ENCODE data around the gene NPLOC4.

Gene NPLOC4

DNA sequence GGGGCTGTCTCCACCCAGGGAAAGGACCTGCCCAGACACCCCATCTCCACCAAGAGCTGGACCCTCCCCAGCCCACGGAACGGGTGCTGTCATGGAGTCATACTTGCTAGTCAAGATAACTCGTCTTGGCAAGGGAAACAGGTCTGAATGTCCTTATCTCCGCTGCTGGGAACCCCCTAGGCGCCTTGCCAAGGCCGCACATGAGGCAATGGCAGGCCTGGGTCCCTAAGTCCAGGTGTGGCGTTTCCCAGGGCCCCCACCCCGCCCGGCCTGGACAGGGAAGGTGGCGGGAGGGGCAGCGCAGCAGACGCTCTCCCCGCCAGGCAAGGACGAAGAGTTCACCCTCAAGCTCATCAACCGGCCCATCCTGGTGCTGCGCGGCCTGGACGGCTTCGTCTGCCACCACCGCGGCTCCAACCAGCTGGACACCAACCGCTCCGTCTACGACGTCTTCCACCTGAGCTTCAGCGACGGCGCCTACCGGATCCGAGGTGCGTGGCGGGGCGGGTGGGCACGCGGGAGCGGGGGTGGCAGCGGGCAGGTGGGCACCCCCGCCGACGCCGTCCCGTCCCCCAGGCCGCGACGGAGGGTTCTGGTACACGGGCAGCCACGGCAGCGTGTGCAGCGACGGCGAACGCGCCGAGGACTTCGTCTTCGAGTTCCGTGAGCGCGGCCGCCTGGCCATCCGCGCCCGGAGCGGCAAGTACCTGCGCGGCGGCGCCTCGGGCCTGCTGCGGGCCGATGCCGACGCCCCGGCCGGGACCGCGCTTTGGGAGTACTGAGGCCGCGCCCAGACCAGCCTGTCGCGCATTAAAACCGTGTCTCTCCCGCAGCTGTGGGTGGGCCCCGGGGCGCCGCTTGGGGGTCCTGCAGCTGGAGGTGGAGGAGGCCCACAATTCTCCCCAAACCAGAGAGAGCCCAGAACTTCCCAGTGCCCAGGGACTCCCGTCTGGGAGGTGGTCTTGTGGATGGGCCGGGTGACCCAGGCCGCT is 100.3 kb downstream of the NPLOC4 start:
- TF ChIP-seq, protein P1, sequence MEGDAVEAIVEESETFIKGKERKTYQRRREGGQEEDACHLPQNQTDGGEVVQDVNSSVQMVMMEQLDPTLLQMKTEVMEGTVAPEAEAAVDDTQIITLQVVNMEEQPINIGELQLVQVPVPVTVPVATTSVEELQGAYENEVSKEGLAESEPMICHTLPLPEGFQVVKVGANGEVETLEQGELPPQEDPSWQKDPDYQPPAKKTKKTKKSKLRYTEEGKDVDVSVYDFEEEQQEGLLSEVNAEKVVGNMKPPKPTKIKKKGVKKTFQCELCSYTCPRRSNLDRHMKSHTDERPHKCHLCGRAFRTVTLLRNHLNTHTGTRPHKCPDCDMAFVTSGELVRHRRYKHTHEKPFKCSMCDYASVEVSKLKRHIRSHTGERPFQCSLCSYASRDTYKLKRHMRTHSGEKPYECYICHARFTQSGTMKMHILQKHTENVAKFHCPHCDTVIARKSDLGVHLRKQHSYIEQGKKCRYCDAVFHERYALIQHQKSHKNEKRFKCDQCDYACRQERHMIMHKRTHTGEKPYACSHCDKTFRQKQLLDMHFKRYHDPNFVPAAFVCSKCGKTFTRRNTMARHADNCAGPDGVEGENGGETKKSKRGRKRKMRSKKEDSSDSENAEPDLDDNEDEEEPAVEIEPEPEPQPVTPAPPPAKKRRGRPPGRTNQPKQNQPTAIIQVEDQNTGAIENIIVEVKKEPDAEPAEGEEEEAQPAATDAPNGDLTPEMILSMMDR (IDR thresholded peaks at IDR 0.05; ENCODE audit: low read depth, low read length, missing control alignments) = no peak
- no peak for DNase-seq (ENCODE audit: low read depth)
- H3K4me3 ChIP-seq (ENCODE audit: low read depth, low read length) = no peak overlapping the region
- in situ Hi-C loops (cut with HindIII; ENCODE audit: low sequenced_read_pairs) = no loop called here

DNA sequence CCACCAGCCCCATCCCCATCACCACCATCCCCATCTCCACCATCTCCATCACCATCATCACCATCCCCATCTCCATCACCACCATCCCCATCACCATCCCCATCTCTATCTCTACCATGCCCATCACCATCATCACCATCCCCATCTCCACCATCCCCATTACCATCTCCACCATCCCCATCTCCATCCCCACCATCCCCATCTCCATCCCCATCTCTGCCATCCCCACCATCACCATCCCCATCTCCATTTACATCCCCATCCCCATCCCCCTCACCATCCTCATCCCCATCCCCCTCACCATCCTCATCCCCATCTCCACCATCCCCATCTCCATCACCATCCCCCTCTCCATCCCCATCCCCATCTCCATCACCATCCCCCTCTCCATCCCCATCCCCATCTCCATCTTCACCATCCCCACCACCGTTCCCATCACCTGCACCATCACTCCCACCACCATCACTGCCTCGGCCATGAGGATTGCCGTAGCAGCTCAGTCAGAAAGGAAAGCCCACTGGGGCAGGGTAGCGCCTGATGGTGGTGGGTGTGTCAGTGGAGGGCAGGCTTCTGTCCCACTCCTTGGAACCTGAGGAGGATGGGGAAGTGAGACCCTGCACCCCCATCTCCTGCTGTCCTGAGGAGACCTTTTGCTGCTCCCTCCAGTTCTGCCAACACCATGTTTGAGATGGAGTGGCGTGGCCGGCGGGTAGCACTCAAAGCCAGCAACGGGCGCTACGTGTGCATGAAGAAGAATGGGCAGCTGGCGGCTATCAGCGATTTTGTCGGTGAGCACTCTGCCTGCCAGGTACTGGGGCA is 101.2 kb downstream of the NPLOC4 start:
- H3K4me3 ChIP-seq (ENCODE audit: low read depth, low read length) = no peak overlapping the region
- TF ChIP-seq, protein P1 (IDR thresholded peaks at IDR 0.05; ENCODE audit: low read depth, low read length, missing control alignments) = no peak
- in situ Hi-C loops (cut with HindIII; ENCODE audit: low sequenced_read_pairs) = no loop called here
- DNase-seq (ENCODE audit: low read depth) = no peak

DNA sequence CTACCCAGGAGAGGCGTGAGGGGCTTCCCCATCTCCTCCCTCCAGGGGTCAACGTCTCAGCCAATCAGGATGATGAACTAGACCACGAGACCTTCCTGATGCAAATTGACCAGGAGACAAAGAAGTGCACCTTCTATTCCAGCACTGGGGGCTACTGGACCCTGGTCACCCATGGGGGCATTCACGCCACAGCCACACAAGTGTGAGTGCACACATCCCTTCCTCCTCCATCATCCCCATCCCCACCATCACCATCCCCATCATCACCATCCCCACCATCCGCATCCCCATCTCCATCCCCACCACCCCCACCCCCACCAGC is 101.9 kb downstream of the NPLOC4 start:
- H3K4me3 ChIP-seq (ENCODE audit: low read depth, low read length) = no peak overlapping the region
- TF ChIP-seq, protein P1 (IDR thresholded peaks at IDR 0.05; ENCODE audit: low read depth, low read length, missing control alignments) = no peak
- DNase-seq (ENCODE audit: low read depth) = no peak
- in situ Hi-C loops (cut with HindIII; ENCODE audit: low sequenced_read_pairs) = no loop called here

DNA sequence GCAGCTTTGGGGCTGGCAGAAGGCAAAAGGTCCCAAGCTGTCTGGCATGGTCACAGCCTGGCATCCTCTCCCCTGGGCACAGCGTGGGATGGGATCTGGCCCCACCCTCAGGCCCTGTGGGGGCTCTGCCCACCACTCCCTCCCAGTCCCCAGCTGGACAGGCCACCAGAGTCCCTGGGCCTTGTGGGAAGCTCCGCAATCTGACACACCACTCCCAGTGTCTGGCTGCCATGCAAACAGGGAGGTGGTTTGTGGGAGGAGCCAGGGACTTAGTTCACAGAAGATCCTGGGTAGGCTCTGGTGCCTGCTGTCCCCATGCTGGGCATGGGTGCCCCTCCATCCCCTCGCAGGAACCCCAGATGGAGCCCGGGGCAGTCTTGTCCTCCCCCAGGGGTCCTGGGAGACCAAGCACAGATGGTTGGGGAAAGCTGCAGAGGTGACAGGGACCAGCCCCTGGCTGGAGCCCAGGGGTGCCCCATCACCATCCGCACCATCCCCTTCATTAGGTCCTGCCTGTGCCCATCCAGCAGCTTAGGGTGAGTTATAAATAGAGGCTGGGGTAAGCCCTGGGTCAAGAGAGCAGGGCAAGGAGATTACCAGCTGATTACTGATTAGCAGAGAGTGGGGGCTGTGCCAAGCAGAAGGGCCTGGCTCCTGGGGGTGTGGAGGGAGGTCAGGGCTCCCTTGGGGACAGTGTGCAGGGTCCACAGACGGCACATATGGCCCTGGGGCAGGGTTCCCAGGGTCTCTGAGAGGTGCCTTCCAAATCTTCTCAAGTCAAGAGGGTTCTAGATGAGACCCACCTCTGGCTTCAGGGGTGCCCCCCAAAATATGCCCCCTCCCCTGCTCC is 102.5 kb downstream of the NPLOC4 start:
- no peak overlapping the region for H3K4me3 ChIP-seq (ENCODE audit: low read depth, low read length)
- DNase-seq (ENCODE audit: low read depth) = no peak
- in situ Hi-C loops (cut with HindIII; ENCODE audit: low sequenced_read_pairs) = no loop called here
- TF ChIP-seq, protein P1 (IDR thresholded peaks at IDR 0.05; ENCODE audit: low read depth, low read length, missing control alignments) = no peak

- no peak overlapping the region for H3K4me3 ChIP-seq (ENCODE audit: low read depth, low read length)
- DNase-seq (ENCODE audit: low read depth) = no peak
- TF ChIP-seq, protein P1 (IDR thresholded peaks at IDR 0.05; ENCODE audit: low read depth, low read length, missing control alignments) = no peak
- in situ Hi-C loops (cut with HindIII; ENCODE audit: low sequenced_read_pairs) = no loop called here
These were observed 103.4 kb downstream of the NPLOC4 start for GRCh38 chr17:81533339-81534141.
